Transverse colon (tissue), 4 donors: ENCODE results near the gene P2RY12.

Experiments used
- POLR2A ChIP-seq: fragments of 450-650 bp; IDR thresholded peaks from one replicate; pipeline ENCODE4 v1.6.1; 2016; ENCODE audit warnings: antibody characterized with exemption, mild to moderate bottlenecking, moderate library complexity
- POLR2AphosphoS5 ChIP-seq, 3 donors: sonication (generic); formaldehyde crosslinking; IDR thresholded peaks; one replicate each; pipeline ENCODE4 v1.6.1; 2016; ENCODE audit warnings: antibody characterized with exemption in 3 of 3
- TF ChIP-seq, protein P1 (sequence below), 5 experiments: fragments of 200-600 bp in 3 of 5; fragments of 450-650 bp in 2 of 5; sonication (generic) in 3 of 5; IDR thresholded peaks; 1 replicate in 2 of 5; 2 replicates in 3 of 5; pipeline ENCODE4 v1.5.1; 2016 to 2017; ENCODE audit warnings: antibody characterized with exemption in 5 of 5, inconsistent platforms in 3 of 5, mild to moderate bottlenecking in 2 of 5, moderate library complexity in 1 of 5

DNA sequence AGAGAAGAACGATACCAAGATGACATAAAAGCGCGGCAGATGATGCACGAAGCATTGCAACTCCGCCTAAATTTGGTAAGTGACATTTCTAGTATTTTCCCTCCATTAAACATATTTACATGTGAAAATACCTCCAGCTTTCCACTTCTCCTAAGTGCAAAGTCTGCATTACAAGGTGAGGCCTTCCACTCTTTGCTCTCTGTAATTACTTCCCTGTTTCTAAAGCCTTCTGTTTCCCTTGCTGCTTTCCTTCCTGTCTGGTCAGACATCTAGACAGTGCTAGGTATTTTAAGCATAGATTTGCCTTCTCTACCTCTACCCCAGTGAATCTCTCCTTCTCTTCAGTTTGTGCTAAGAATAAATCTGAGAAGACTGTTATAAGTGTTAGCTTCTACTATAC, 1.9 kb downstream of the P2RY12 start:
- TF ChIP-seq, protein P1, sequence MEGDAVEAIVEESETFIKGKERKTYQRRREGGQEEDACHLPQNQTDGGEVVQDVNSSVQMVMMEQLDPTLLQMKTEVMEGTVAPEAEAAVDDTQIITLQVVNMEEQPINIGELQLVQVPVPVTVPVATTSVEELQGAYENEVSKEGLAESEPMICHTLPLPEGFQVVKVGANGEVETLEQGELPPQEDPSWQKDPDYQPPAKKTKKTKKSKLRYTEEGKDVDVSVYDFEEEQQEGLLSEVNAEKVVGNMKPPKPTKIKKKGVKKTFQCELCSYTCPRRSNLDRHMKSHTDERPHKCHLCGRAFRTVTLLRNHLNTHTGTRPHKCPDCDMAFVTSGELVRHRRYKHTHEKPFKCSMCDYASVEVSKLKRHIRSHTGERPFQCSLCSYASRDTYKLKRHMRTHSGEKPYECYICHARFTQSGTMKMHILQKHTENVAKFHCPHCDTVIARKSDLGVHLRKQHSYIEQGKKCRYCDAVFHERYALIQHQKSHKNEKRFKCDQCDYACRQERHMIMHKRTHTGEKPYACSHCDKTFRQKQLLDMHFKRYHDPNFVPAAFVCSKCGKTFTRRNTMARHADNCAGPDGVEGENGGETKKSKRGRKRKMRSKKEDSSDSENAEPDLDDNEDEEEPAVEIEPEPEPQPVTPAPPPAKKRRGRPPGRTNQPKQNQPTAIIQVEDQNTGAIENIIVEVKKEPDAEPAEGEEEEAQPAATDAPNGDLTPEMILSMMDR (IDR thresholded peaks at IDR 0.05), result no peak
- TF ChIP-seq POLR2AphosphoS5 (IDR thresholded peaks at IDR 0.05) (no peak), POLR2A (no peak)
